CD4-positive, alpha-beta T cell treated with Interleukin-2 at 100 ng/mL for 4 hours (primary cell): ENCODE measurements around the gene DOCK11.

Source experiments
- DNase-seq: peaks from one replicate; pipeline ENCODE4 v3.0.0-alpha.2; 2020; ENCODE audit warnings: low spot score

DOCK11 gene

GRCh38 chrX:118630848-118631247 lies 135.2 kb downstream of the DOCK11 start:
- DNase-seq = no peak

GRCh38 chrX:118631586-118631985 lies 136.0 kb downstream of the DOCK11 start:
- DNase-seq = no peak

GRCh38 chrX:118632862-118633261 lies 137.2 kb downstream of the DOCK11 start:
- no peak for DNase-seq

- no peak for DNase-seq
Observed at GRCh38 chrX:118633530-118633929, 137.9 kb downstream of the DOCK11 start.

- no peak for DNase-seq
Observed at GRCh38 chrX:118634336-118634735, 138.7 kb downstream of the DOCK11 start.

- no peak for DNase-seq
Observed at GRCh38 chrX:118637997-118638396, 142.4 kb downstream of the DOCK11 start.

- no peak for DNase-seq
Observed at GRCh38 chrX:118644378-118644777, 148.8 kb downstream of the DOCK11 start.

GRCh38 chrX:118652717-118653116 lies 157.1 kb downstream of the DOCK11 start:
- DNase-seq = no peak

- DNase-seq = no peak
Observed at GRCh38 chrX:118654331-118654730, 158.7 kb downstream of the DOCK11 start.

GRCh38 chrX:118655561-118656246 lies 160.1 kb downstream of the DOCK11 start:
- no peak for DNase-seq

GRCh38 chrX:118657413-118657812 lies 161.8 kb downstream of the DOCK11 start:
- no peak for DNase-seq

- DNase-seq = no peak
Observed at GRCh38 chrX:118660085-118660484, 164.5 kb downstream of the DOCK11 start.

GRCh38 chrX:118665204-118665603 lies 169.6 kb downstream of the DOCK11 start:
- no peak for DNase-seq

- no peak for DNase-seq
Observed at GRCh38 chrX:118666521-118666920, 170.9 kb downstream of the DOCK11 start.

GRCh38 chrX:118669435-118669834 lies 173.8 kb downstream of the DOCK11 start:
- no peak for DNase-seq

- DNase-seq = no peak
Observed at GRCh38 chrX:118675326-118675965, 179.8 kb downstream of the DOCK11 start.

GRCh38 chrX:118675966-118676349 lies 180.3 kb downstream of the DOCK11 start:
- DNase-seq = no peak

- DNase-seq = no peak
Observed at GRCh38 chrX:118677318-118677717, 181.7 kb downstream of the DOCK11 start.

- DNase-seq = no peak
Observed at GRCh38 chrX:118679290-118679689, 183.7 kb downstream of the DOCK11 start.

GRCh38 chrX:118682258-118683014 lies 186.8 kb downstream of the DOCK11 start:
- no peak for DNase-seq

GRCh38 chrX:118685393-118685792 lies 189.8 kb downstream of the DOCK11 start:
- DNase-seq = no peak

GRCh38 chrX:118688935-118689334 lies 193.3 kb downstream of the DOCK11 start:
- no peak for DNase-seq

GRCh38 chrX:118693843-118694242 lies 198.2 kb downstream of the DOCK11 start:
- DNase-seq = no peak
